Measurements from ENCODE around the gene TMEM17.

DNA sequence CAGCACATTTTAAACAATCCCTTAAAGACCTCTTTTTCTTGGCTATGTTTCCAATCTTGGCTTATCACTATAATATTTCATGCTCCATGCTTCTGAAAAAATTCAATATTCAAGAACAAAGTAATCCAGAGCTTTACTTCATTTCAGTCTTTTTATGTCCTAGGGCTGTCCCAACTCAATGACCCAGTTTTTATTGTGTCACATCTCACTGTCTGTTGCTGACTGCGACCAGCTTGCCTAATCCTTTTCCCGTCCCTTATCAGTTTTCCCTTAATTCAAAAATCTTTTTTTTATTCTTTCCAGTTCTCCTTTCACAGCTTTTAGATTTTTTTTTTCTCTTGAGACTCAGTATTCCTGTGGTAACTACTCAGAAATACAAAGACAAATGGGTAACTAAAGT, 10.2 kb downstream of the TMEM17 start:
- TF ChIP-seq POLR2A (IDR thresholded peaks at IDR 0.05; ENCODE audit: low read depth, low read length) (no peak), EZH2 (IDR thresholded peaks at IDR 0.05; ENCODE audit: borderline replicate concordance, low read depth, low read length, severe bottlenecking) (no peak), MYC (IDR thresholded peaks at IDR 0.05; ENCODE audit: low read depth, low read length) (no peak)
- TF ChIP-seq, protein P1, sequence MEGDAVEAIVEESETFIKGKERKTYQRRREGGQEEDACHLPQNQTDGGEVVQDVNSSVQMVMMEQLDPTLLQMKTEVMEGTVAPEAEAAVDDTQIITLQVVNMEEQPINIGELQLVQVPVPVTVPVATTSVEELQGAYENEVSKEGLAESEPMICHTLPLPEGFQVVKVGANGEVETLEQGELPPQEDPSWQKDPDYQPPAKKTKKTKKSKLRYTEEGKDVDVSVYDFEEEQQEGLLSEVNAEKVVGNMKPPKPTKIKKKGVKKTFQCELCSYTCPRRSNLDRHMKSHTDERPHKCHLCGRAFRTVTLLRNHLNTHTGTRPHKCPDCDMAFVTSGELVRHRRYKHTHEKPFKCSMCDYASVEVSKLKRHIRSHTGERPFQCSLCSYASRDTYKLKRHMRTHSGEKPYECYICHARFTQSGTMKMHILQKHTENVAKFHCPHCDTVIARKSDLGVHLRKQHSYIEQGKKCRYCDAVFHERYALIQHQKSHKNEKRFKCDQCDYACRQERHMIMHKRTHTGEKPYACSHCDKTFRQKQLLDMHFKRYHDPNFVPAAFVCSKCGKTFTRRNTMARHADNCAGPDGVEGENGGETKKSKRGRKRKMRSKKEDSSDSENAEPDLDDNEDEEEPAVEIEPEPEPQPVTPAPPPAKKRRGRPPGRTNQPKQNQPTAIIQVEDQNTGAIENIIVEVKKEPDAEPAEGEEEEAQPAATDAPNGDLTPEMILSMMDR (IDR thresholded peaks at IDR 0.05; ENCODE audit: extremely low read depth in 1 of 2, insufficient read depth in 1 of 2, low read depth in 1 of 2, low read length in 2 of 2): no peak
